CD4-positive, alpha-beta T cell (primary cell): ENCODE measurements around the gene ATPAF2. TPM values are rescaled to one million over a fixed set of nuclear protein-coding genes. Genes with fewer than 3 reads are reported as not detected.
"Not testable (repeated sequence)": the region's sequence is repeated elsewhere in the genome, so short reads cannot be mapped to it uniquely, and the experiment has no call there.

Experiments used
- ATAC-seq: fragments of 200-7000 bp; cut with Tn5 transposase; one replicate; pipeline ENCODE4 v1.10.0; 2022; ENCODE audit warnings: mild to moderate bottlenecking; ENCODE audit not compliant: poor library complexity
- CTCF ChIA-PET: fragments of 350-600 bp; sonication (Branson Sonifier 250); formaldehyde crosslinking; loops from one replicate; lab custom pipeline; 2021; ENCODE audit warnings: antibody characterized with exemption, inconsistent platforms; lab: Charles Lee
- POLR2A ChIA-PET: fragments of 350-600 bp; sonication (Branson Sonifier 250); formaldehyde crosslinking; loops from one replicate; lab custom pipeline; 2021; ENCODE audit warnings: antibody characterized with exemption, inconsistent platforms; lab: Charles Lee
- DNase-seq, 14 experiments: peaks; one replicate each; pipeline ENCODE4 v3.0.0-alpha.2; 2013 to 2020; ENCODE audit warnings: mixed read lengths in 2 of 14
- H3K27ac ChIP-seq, 2 donors: one replicate each; pipeline versions ENCODE4 v1.5.1 to v1.7.0; 2013; ENCODE audit warnings: low read length in 2 of 2, low read depth in 1 of 2, mild to moderate bottlenecking in 1 of 2
- H3K27me3 ChIP-seq, 2 experiments: 1 replicate in 1 of 2; 2 replicates in 1 of 2; pipeline versions ENCODE4 v1.6.1 to v1.7.0; 2013; ENCODE audit warnings: low read length in 2 of 2, control low read depth in 1 of 2, mild to moderate bottlenecking in 1 of 2, moderate library complexity in 1 of 2; ENCODE audit not compliant: insufficient read depth in 2 of 2, control insufficient read depth in 1 of 2
- H3K36me3 ChIP-seq: one replicate; pipeline ENCODE4 v1.6.1; 2013; ENCODE audit warnings: low read length, control low read depth; ENCODE audit not compliant: insufficient read depth
- H3K4me1 ChIP-seq: one replicate; pipeline ENCODE4 v1.6.1; 2013; ENCODE audit warnings: low read length, control low read depth; ENCODE audit not compliant: insufficient read depth
- H3K4me3 ChIP-seq: one replicate; pipeline ENCODE4 v1.5.1; 2013; ENCODE audit warnings: mild to moderate bottlenecking, low read length, moderate library complexity
- H3K9me3 ChIP-seq, 2 experiments: 1 replicate in 1 of 2; 2 replicates in 1 of 2; pipeline versions ENCODE4 v1.6.1 to v1.7.0; 2013; ENCODE audit warnings: low read length in 2 of 2, mild to moderate bottlenecking in 2 of 2, control low read depth in 1 of 2, moderate library complexity in 1 of 2; ENCODE audit not compliant: control insufficient read depth in 1 of 2, insufficient read depth in 1 of 2
- H3K27ac Mint-ChIP-seq: one replicate; pipeline ENCODE4 v1.8.0; 2020; ENCODE audit warnings: mixed read lengths
- H3K27me3 Mint-ChIP-seq: one replicate; pipeline ENCODE4 v1.8.0; 2021; ENCODE audit warnings: mixed read lengths
- H3K36me3 Mint-ChIP-seq: one replicate; pipeline ENCODE4 v1.8.0; 2021; ENCODE audit warnings: low read depth, mixed read lengths
- H3K4me1 Mint-ChIP-seq: one replicate; pipeline ENCODE4 v1.8.0; 2021; ENCODE audit warnings: low read depth, mixed read lengths
- H3K4me3 Mint-ChIP-seq: one replicate; pipeline ENCODE4 v1.8.0; 2020; ENCODE audit warnings: mild to moderate bottlenecking, mixed read lengths
- H3K9me3 Mint-ChIP-seq: one replicate; pipeline ENCODE4 v1.8.0; 2020; ENCODE audit warnings: mixed read lengths
- CTCF ChIP-seq: fragments of 200-600 bp; IDR thresholded peaks from one replicate; pipeline ENCODE4 v1.8.0; 2022; ENCODE audit warnings: antibody characterized with exemption, mild to moderate bottlenecking
- intact Hi-C, 2 experiments: fragments of 100-400 bp; cut with DNase I in 1 of 2; cut with micrococcal nuclease in 1 of 2; formaldehyde crosslinking; loops; one replicate each; pipeline versions ENCODE4 v1.15.1 to v1.9.0; 2023 to 2025; cut with DNase I, micrococcal nuclease
- total RNA-seq, 174 experiments: library from RNA in 2 of 174; stranded (reverse) in 2 of 174; gene quantifications; one replicate each; pipeline ENCODE4 v1.2.3 and lab custom pipeline; 2021 to 2026

ATPAF2 gene
- total RNA-seq, 2 experiments from 2014 or later, result 20.8 to 21.9 TPM

- intact Hi-C loops, result no loop called here
- no peak for DNase-seq
- H3K4me1 Mint-ChIP-seq, result no peaks in the 10 kb centered on the region
- no peak for ATAC-seq
- no peaks in the 10 kb centered on the region for H3K27me3 ChIP-seq
- CTCF ChIA-PET, result no interaction called here
- H3K36me3 ChIP-seq, result no peaks in the 10 kb centered on the region
- H3K27ac Mint-ChIP-seq, result no peak overlapping the region
- no peak overlapping the region for H3K4me3 Mint-ChIP-seq
- POLR2A ChIA-PET, result interaction anchor here (0.7 kb wide), 1 partner anchor 96 kb away, joined by 4 read pairs; no protein-coding TSS in a partner anchor
- H3K27ac ChIP-seq, result no peak overlapping the region
- H3K9me3 Mint-ChIP-seq, result no peaks in the 10 kb centered on the region
- no peaks in the 10 kb centered on the region for H3K4me1 ChIP-seq
- no peak for TF ChIP-seq CTCF
- H3K27me3 Mint-ChIP-seq, result no peaks in the 10 kb centered on the region
- H3K9me3 ChIP-seq, result no peaks in the 10 kb centered on the region
- no peaks in the 10 kb centered on the region for H3K36me3 Mint-ChIP-seq
- H3K4me3 ChIP-seq, result no peak overlapping the region
Measured at GRCh38 chr17:18000030-18000408, 38.9 kb downstream of the ATPAF2 start.

- Mint-ChIP-seq H3K9me3 (no peaks in the 10 kb centered on the region), H3K27me3 (no peaks in the 10 kb centered on the region), H3K4me1 (no peaks in the 10 kb centered on the region), H3K36me3 (no peaks in the 10 kb centered on the region), H3K27ac (no peak overlapping the region), H3K4me3 (no peak overlapping the region)
- no peak for ATAC-seq
- no peak for TF ChIP-seq CTCF
- no peaks in the 10 kb centered on the region for H3K27me3 ChIP-seq
- CTCF ChIA-PET, result no interaction called here
- no peaks in the 10 kb centered on the region for H3K4me1 ChIP-seq
- no peaks in the 10 kb centered on the region for H3K36me3 ChIP-seq
- POLR2A ChIA-PET, result no interaction called here
- no peaks in the 10 kb centered on the region for H3K9me3 ChIP-seq
- no peak for DNase-seq
- intact Hi-C loops, result no loop called here
- no peak overlapping the region for H3K27ac ChIP-seq
- H3K4me3 ChIP-seq, result no peak overlapping the region
Measured at GRCh38 chr17:17999364-18000029, 39.5 kb downstream of the ATPAF2 start.

GRCh38 chr17:17998934-17999333, 40.0 kb downstream of the ATPAF2 start:
- TF ChIP-seq CTCF, result no peak
- Histone ChIP-seq H3K9me3 (no peaks in the 10 kb centered on the region), H3K36me3 (no peaks in the 10 kb centered on the region), H3K4me3 (no peak overlapping the region), H3K4me1 (no peaks in the 10 kb centered on the region), H3K27ac (no peak overlapping the region), H3K27me3 (no peaks in the 10 kb centered on the region)
- ATAC-seq (no peak), DNase-seq (no peak)
- no peak overlapping the region for H3K27ac Mint-ChIP-seq
- H3K36me3 Mint-ChIP-seq, result no peaks in the 10 kb centered on the region
- CTCF ChIA-PET, result no interaction called here
- H3K9me3 Mint-ChIP-seq, result no peaks in the 10 kb centered on the region
- no peak overlapping the region for H3K4me3 Mint-ChIP-seq
- intact Hi-C loops, result no loop called here
- POLR2A ChIA-PET, result no interaction called here
- H3K27me3 Mint-ChIP-seq, result no peaks in the 10 kb centered on the region
- H3K4me1 Mint-ChIP-seq, result no peaks in the 10 kb centered on the region

GRCh38 chr17:17995887-17996286, 43.1 kb downstream of the ATPAF2 start:
- ATAC-seq, H3K4me1 Mint-ChIP-seq, intact Hi-C loops, H3K27me3 Mint-ChIP-seq, H3K27ac Mint-ChIP-seq, H3K4me3 ChIP-seq, POLR2A ChIA-PET, H3K9me3 Mint-ChIP-seq, H3K36me3 Mint-ChIP-seq, DNase-seq, CTCF ChIA-PET, H3K27ac ChIP-seq, H3K4me3 Mint-ChIP-seq, H3K36me3 ChIP-seq, H3K9me3 ChIP-seq, H3K27me3 ChIP-seq, H3K4me1 ChIP-seq: not testable (repeated sequence)
